ENCODE results near the gene TSPAN9.
A peak's percentile ranks its signal among the peaks of the same experiment; 100 is the strongest.

TSPAN9 gene

DNA sequence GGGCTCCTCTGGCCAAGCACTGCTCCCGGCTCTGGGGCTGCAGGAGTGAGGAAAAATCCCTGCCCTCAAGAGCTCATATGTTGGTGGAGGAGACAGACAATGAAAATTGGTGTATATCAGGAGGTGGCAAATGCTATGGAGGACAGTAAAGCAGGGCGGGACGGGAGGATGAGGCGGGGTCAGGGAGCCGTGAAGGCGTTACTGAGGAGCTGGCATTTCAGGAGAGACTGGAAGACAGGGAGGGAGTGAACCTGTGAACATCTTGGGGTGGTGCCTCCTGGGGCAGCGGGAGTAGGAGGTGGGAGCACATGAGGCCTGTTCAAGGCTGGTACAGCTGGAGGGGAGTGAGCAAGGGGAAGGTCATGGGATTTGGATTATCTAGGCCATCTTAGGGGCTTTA lies 26.6 kb downstream of the TSPAN9 start:
- no peak for DNase-seq

DNA sequence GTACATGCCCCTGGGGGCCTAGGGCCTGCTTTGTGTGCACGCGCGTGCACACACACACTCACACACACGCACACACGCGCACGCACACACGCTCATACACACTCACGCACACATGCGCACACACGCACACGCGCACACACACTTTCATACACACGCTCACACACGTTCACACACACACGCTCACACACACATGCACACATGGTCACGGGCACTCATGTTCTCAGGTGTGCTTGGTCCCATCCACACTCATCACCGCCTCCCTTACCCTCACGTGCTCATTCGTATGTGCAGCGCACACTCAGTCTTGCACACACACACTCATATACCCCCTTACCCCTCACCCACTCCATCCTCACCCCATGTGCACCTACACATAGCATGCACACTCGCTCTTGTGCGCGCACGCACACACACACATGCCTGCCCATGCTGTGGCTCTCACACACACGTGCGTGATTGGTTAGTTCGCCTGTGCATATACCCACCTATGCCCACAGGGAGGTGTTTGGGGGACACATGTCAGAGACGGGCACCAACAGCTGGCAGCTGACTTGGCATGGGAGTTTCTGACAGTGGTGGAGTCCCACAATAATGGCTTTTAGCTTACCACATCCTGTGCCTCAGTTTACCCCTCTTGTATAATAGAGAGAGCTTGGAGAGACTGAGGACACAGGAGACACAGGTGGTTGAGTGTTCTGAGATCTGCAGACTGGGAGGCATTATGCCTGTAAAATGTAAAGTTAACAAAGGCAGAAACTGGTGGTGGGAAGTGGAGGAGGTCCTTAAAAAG lies 28.7 kb downstream of the TSPAN9 start:
- no peak for DNase-seq

DNA sequence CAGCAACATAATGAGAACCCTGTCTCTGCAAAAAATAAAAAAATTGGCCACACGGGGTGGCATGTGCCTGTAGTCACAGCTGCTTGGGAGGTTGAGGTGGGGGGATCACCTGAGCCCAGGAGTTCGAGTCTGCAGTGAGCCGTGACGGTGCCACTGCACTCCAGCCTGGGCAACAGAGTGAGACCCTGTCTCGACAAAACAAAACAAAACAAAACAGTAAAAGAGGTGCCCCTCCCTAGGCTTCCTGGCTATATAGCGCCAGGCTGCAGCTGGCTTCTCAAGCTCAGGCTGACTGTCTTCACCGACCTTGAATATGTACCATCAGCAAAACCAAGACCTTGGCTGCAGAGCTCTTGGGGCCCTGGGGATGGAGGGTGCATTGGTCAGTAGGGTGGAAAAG lies 29.4 kb downstream of the TSPAN9 start:
- DNase-seq: no peak

DNA sequence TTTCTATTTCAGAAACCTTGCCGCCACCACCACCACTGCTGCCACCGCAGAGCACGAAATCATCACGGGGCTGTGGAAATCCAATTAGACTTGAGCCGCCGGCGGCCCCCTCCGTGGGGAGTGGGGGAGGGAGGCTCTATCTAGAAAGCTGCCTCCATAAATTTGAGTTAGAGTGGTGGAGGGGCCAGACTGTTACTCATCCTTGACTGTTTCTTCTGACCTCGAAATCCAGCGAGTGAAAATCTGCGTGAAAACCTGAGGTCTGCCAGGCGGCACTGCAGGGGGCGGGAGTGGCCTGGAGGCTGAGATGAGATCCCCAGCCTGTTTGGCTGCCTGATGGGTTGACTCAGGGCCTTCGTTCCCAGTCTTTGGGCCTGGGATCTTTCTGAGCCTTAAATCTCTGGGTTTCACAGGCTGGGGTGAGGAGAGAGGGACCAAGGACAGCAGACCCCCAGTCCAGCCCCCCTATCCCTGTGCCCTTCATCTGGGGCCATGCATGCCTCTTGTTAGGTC lies 29.9 kb downstream of the TSPAN9 start:
- peak; percentile 71 for DNase-seq

DNA sequence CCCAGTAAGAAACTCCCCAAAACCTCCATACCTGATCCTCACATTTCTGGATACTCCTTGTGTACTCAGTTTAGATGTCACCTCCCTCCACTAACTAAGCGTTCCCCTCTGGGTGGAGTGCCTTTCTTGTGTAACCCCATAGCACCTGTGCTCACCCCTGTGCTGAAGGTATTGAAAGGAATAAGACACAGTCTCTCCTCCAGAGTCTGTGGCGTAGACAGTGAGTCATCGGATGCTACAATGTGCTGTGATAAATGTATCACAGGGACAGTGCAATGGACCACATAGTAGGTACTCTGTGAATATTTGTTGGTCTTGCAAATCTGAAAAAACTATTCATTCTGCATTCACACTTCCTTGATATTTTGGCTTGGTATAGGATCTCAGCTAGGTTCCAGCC lies 30.8 kb downstream of the TSPAN9 start:
- DNase-seq: no peak

DNA sequence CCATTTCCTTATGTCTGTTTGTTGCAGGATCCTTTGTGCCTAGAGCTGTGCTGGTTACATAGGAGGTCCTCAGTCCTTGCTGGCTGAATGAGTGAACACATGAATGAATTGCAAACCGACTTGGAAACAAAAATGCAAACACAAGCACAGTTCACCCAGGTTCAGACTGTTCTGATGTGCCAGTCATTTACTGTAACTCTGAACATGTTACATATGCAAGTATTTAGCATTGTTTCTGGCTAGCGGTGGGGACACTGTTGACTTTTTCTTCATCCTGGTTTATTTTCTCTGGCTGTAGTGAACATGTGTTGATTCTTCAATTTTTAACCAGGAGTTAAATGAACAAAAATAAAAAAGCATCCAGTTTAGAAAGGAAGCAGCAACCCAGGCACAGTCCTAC lies 33.4 kb downstream of the TSPAN9 start:
- no peak for DNase-seq

DNA sequence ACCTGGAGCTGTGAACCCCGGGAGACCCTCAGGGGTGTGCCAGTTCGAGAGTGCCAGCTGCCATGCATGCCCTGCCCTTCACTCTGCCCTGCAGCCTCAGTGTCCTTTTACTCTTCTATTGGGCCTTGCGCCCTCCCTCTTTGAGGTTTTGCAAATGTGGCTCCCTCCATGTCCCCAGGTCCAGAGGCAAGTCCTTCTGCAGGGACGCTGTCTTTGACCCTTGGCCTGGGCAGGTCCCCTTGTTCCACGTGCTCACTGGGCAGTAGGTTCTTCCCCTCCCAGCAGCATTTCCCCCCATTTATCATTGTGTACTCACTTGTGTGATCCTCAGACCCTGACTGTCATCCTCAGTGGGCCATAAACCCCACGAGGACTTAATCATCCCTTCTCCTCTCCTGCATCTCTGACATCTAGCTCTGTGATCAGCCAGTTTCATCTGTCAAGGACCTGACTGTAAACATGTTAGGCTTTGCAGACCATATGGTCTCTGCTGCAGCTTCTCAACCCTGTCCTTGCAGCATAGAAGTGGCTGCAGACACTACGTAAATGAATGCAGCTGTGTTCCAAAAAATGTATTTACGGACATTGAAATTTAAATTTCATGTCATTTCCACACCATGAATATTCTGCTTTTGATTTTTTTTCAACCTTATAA lies 36.6 kb downstream of the TSPAN9 start:
- no peak for DNase-seq

DNA sequence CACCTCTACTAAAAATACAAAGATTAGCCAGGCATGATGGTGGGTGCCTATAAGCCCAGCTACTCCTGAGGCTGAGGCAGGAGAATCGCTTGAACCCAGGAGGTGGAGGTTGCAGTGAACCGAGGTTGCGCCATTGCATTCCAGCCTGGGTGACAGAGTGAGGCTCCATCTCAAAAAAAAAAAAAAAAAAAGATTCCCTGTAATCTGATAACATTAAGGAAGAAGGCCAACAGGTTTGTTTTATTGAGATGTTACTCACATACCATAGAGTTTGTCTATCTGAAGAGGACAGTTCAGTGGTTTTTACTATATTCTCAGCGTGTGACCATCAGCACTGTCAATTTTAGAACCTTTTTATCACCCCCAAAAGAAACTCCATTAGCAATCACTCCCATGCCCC lies 37.5 kb downstream of the TSPAN9 start:
- no peak for DNase-seq

DNA sequence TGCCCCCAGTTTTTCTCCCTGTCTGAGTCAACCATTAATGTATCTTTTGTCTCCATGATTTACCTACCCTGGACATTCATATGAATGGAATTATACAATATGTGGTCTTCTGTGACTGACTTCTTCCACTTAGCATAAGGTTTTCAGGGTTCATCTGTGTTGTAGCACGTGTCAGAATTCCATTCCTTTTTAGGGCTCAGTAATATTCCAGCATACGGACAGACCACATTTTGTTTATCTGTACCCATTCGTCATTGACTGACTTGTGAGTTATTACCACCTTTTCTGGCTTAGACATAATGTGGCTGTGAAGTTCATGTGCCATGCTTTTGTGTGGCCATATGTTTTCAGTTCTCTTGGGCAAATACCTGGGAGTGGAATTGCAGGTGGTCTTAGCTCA lies 37.9 kb downstream of the TSPAN9 start:
- DNase-seq: no peak

DNA sequence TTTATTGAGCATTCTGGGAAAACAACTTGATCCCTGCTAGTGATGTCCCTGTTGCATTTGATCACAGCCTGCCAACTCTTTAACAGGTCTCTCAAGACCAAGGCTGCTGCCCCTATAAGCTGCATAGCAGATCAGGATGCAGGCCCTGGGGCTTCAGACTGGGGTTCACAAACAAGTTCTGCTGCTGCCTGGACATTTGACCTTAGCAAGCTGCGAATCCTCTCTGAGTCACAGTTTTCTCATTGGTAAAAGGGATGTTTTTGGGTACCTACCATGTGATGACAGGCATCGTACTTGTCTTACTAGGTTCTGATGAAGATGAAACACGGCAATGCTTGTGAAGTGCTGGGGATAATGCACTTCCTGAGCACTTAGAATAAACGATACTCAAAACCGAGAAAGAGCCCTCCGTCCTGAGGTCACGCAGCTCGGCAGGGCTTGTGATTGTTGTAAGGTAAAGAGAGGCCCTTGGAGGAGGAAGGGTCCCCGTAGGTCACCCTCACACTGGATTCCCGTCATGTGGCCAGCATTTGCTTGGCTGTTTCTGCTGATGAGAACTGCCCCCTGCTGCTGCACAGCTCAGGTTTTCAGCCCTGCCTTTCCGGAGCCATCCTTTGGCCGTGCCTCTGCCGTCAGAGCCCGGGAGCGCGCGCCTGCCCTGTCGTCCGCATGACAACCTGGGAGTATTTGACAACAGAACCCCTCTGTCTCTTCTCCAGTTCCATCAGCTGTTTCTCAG lies 39.1 kb downstream of the TSPAN9 start:
- peak; percentile 36 for DNase-seq

DNA sequence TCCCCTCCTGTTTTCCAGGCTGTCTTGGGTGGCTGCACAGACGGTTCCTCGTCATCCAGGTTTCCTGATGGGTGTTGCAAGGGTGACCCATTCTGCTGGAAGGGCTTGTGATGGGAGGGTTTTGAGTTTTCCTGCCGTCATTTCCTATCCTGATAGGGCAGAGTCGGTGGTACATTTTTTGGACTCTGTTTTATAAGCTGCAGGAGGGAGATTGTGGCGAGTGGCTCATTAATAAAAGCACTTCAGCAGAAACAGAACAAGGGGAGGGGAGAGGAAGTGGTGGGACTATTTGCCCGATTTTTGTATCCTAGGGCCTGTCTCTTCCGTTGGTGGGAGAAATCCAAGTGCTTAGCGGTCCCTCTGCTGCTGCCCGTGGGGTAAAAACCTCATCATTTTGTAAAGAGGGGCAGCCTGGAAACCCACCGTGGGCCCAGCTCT lies 40.0 kb downstream of the TSPAN9 start:
- peak; percentile 84 for DNase-seq

DNA sequence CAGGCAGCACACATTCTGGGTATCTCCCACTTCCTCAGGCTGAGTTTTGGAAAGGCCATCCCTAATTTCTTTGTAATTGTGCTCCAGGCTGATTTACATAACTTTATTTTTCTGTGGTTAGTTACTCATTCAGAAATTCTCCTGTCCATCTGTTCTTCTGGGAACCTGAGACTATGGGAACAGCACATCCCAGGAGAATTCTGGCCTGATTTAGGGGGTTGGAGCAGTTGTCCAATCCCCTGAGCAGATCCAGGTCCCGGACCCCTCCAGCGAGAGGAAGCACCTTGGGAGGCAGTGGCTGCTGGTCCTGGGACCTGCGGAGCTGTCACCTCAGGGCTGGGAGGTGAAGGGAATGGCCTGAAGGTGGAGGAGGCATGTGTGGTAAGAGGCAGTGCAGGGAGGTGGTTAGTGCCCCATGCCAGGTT lies 40.4 kb downstream of the TSPAN9 start:
- peak; percentile 93 for DNase-seq

DNA sequence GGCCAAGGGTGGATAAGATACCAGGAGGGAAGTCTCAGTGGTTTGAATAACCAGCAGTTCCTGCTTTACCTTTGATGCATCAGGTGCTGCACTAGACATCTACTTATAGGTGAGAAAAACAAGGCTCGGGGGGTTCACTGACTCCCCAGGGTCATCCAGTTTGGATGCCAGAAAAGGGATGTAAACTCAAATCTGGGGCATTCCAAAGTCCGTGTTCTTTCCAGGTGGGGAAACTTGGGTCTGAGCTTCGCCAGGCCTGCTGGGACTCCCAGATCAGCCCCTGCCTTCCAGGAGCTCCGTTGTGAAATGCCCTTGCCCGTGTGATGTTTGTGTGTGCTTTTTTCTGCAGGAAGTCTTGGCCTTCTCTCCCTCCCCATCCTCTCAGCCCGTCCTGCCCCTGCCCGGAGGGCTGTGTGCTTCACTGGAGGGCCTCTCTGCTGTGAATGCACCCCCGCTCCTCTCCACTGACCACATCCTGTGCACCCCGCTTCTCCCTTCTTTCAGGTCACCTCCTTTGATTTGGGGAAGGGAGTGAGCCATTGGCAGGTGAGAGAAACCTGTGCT lies 42.1 kb downstream of the TSPAN9 start:
- DNase-seq: peak; percentile 25

DNA sequence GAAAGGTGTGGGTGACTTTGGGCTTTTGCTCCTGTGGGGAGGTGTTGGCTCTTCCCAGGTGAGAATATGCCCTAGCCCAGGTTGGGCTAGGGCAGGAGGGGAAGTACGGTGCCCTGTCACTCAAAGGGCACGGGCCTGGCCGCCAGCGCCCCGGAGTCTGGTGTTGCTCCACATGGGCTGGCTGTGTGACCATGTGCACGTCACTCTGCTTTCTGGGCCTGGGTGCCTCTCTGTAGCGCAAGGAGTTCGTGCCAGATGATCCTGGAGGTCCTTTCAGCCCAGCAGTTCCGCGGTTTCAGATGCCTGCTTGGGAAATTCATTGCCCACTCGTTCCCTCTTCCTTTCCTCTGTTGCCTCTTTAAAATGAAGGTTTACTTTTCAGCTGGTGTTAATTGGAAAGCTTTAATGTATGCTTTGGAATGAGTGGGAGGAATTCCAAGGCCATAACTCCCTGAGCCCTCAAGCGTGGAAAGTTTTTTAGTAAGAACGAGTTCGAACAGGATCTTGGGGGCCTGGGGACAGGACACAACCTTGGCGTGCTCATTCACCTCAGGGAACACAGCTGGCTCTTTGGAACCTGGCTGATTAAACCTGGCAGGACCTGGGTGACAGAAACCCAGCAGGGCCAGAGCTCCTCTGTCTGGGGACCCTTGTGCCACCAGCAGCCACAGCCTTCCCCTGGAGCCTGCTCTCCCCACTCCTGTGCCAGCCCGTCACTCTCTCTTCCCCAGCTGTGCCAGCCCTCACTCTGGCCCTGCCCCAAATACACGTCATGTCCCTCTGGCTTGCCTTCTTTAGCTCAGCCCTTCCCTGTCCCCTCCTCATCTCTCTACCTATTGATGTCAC lies 42.8 kb downstream of the TSPAN9 start:
- peak; percentile 64 for DNase-seq

DNA sequence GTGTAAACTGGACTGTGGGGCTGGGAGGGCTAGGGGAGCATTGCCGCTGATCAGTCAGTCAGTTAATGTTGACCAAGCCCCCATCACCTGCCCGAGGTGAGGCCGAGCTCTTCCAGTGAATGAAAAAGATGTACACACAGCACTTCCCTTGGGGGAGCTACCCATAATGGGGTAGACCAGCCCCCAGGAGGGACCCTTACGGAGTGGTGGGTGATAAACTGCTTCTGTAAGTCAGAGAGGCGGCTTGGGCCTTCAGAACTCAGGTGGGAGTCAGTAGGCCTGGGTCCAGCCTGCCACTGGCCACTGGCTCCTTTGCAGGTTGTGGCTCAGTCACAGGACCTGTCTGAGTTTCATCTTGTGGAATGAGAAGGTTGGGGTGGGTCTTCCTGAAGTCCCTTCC lies 43.5 kb downstream of the TSPAN9 start:
- DNase-seq: no peak

DNA sequence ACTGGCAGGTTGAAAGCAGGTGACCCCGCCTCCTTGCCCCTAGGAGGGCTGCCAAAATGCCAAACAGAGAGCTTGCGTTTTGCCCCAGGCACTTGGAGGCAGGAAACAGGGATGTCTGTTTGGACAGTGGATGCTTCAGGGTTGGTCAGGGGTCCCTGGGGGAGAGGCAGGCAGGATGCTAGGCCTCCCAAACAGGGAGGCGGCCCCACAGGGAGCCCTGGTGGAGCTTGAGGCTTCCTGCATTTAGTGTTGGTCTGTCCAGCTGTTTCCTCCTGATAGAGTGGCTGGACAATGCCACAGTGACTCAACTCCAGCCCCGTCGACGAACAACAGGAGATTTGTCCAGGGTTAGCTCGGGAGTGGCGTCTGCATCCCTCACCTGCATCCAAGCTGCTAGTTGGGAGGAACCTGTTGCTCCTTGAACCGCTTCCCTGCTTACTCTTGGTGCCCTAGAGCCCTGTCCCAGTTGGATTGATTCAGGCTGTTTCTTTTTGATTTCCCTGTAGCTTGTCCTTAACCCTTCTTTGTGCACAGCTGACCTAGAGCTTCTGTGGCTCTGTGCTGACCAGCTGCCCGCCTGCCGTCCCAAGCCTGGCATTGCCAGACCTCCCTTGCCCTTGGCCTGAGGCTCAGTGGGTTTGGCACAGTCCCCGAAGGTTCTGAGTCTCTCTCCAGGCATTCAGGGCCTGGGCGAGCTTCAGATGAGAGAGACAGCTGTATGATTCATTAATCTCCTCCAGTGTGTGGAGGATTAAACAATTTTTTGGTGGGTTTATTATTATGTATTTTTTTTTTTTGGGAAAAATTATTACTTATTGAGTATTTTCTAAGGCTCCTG lies 45.9 kb downstream of the TSPAN9 start:
- peak; percentile 92 for DNase-seq

DNA sequence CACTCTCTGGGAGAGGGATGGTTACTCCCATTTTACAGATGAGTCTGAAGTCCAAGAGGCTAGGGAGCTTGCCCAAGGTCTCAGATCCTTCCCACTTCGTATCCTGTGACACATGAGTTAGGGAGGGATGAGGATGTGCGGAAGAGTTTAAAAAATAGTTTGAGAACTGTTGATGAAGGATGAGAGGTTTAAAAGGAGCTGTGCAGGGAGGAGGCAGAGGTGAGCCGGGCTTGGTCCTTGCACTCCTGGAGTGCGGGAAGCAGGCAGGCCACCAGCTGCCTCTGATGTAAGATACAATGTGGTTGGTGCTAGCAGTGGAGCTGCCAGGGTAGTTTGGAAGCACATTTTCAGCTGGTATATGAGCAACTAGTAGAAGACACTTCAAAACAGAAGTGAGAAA lies 46.5 kb downstream of the TSPAN9 start:
- DNase-seq: peak; percentile 50

DNA sequence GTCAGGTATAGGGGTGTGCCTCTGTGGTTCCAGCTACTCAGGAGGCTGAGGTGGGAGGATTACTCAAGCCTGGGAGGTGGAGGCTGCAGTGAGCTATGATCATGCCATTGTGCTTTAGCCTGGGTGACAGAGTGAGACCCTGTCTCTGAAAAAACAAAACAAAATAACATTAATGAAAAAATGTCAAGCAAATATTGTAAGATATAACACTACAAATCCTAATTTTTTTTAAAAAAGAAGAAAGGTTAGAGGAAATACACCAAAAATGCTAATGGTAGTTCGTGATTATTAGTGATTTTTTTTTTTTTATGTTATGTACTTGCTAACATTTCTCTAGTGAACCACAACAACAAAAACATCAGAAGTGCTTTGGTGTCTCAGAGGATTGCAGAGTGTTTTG lies 47.7 kb downstream of the TSPAN9 start:
- DNase-seq: no peak

DNA sequence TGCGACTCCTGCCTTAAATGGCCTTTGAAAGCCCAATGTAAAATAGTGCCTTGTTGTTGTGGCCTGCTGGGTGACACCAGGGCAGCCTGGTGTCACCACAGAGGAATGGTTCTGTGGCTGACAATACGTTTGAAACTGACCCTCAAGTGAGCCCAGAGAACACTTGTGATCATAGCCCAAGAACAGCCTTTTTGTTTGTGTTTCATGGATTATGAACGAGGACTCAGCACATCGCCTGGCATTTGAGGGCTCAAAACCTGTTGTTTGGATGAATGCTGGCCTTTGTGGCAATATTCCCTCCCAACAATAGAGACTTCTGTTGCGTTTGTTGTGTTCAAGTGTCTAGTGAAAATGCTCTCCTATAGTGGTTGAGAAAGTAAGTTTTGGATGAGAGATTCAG lies 48.5 kb downstream of the TSPAN9 start:
- DNase-seq: no peak

DNA sequence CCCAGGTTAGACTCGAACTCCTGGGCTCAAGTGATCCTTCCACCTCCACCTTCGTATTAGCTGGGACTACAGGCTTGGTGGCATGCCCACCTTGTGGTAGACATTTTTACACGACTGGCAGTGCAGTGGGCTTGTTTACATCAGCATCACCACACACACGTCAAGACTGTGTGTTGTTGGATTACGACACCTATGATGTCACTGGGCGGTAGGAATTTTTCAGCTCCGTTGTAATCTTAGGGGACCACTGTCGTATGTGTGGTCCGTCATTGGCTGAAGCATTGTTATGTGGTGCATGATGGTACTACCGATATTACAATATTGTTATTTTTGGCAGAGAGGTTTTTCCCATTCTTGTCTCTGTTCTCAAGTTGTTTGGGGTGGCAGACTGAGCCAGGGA lies 50.7 kb downstream of the TSPAN9 start:
- DNase-seq: no peak

DNA sequence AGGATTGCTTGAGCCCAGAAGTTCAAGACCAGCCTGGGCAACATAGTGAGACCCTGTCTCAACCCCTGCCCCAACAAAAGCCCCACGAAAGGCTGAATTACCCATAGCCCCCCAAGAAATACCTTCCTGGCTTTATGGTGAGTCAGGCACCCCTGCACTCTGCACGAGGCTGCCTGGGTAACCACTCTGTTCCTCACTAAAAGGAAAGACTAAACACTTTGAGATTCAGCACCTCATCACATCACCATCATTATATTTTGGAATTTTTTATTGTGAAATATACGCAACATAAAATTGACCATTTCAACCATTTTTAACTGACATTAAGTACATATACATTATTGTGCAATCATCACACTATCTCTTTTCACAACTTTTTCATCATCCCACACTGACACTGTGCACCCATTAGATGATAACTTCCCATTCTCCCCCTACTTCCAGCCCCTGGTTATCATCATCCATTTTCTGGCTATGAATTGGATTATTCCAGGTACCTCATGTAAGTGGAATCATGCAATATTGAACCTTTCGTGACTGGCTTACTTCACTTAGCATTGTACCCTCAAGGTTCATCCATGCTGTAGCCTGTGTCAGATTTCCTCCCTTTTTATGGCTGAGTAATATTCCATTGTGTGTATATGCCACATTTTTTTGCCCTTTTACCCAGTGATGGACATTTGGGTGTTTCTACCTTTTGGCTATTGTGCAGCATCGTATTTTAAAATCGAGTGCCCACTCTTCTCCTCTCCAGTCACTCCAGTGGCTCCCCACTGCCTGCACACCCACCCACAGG lies 51.5 kb downstream of the TSPAN9 start:
- DNase-seq: no peak
